Activated T-cell treated with anti-CD3 and anti-CD28 coated beads, Interleukin-2, amount 50 U/mL, for 24 hours (primary cell): Measurements from ENCODE around the gene PIK3C3.
A peak's percentile ranks its signal among the peaks of the same experiment; 100 is the strongest.

Experiments
- DNase-seq: peaks from one replicate; pipeline ENCODE4 v3.0.0-alpha.2; 2020
- H3K27ac Mint-ChIP-seq: 2 replicates; pipeline ENCODE4 v1.8.0; 2020; ENCODE audit warnings: mild to moderate bottlenecking, mixed read lengths
- H3K27me3 Mint-ChIP-seq: 2 replicates; pipeline ENCODE4 v1.8.0; 2020; ENCODE audit warnings: mixed read lengths
- H3K36me3 Mint-ChIP-seq: 2 replicates; pipeline ENCODE4 v1.8.0; 2020; ENCODE audit warnings: low read depth, mixed read lengths
- H3K4me1 Mint-ChIP-seq: 2 replicates; pipeline ENCODE4 v1.8.0; 2020; ENCODE audit warnings: low read depth, mixed read lengths
- H3K4me3 Mint-ChIP-seq: 2 replicates; pipeline ENCODE4 v1.8.0; 2020; ENCODE audit warnings: mild to moderate bottlenecking, moderate library complexity, mixed read lengths
- H3K9me3 Mint-ChIP-seq: 2 replicates; pipeline ENCODE4 v1.8.0; 2020; ENCODE audit warnings: mixed read lengths

Gene PIK3C3

GRCh38 chr18:42052122-42052708, 97.2 kb downstream of the PIK3C3 start:
- H3K4me1 Mint-ChIP-seq, result peaks cover 17% of the 10 kb centered on the region
- no peak for DNase-seq
- H3K27me3 Mint-ChIP-seq, result no peaks in the 10 kb centered on the region
- peaks cover 65% of the 10 kb centered on the region for H3K36me3 Mint-ChIP-seq
- H3K9me3 Mint-ChIP-seq, result no peaks in the 10 kb centered on the region
- no peak overlapping the region for H3K4me3 Mint-ChIP-seq
- no peak overlapping the region for H3K27ac Mint-ChIP-seq

- no peak overlapping the region for H3K27ac Mint-ChIP-seq
- H3K36me3 Mint-ChIP-seq, result peaks cover 64% of the 10 kb centered on the region
- H3K4me3 Mint-ChIP-seq, result no peak overlapping the region
- peak; percentile 48 for DNase-seq
- H3K9me3 Mint-ChIP-seq, result no peaks in the 10 kb centered on the region
- H3K4me1 Mint-ChIP-seq, result peaks cover 13% of the 10 kb centered on the region
- no peaks in the 10 kb centered on the region for H3K27me3 Mint-ChIP-seq
Observed at GRCh38 chr18:42053188-42053781, 98.3 kb downstream of the PIK3C3 start.

GRCh38 chr18:42064109-42064508, 109.1 kb downstream of the PIK3C3 start:
- H3K4me1 Mint-ChIP-seq, result peaks cover 3% of the 10 kb centered on the region
- H3K9me3 Mint-ChIP-seq, result no peaks in the 10 kb centered on the region
- H3K27me3 Mint-ChIP-seq, result no peaks in the 10 kb centered on the region
- H3K27ac Mint-ChIP-seq, result no peak overlapping the region
- H3K36me3 Mint-ChIP-seq, result peaks cover 78% of the 10 kb centered on the region
- H3K4me3 Mint-ChIP-seq, result no peak overlapping the region
- DNase-seq, result no peak

- Mint-ChIP-seq H3K9me3 (no peaks in the 10 kb centered on the region), H3K36me3 (peaks cover 82% of the 10 kb centered on the region), H3K27me3 (no peaks in the 10 kb centered on the region), H3K27ac (no peak overlapping the region), H3K4me3 (no peak overlapping the region), H3K4me1 (peaks cover 3% of the 10 kb centered on the region)
- DNase-seq, result no peak
Observed at GRCh38 chr18:42067518-42067917, 112.5 kb downstream of the PIK3C3 start.

GRCh38 chr18:42068030-42068429, 113.0 kb downstream of the PIK3C3 start:
- H3K36me3 Mint-ChIP-seq, result peaks cover 82% of the 10 kb centered on the region
- no peak overlapping the region for H3K4me3 Mint-ChIP-seq
- no peaks in the 10 kb centered on the region for H3K27me3 Mint-ChIP-seq
- H3K27ac Mint-ChIP-seq, result no peak overlapping the region
- H3K4me1 Mint-ChIP-seq, result peaks cover 5% of the 10 kb centered on the region
- no peak for DNase-seq
- no peaks in the 10 kb centered on the region for H3K9me3 Mint-ChIP-seq

- no peaks in the 10 kb centered on the region for H3K27me3 Mint-ChIP-seq
- H3K27ac Mint-ChIP-seq, result no peak overlapping the region
- no peaks in the 10 kb centered on the region for H3K9me3 Mint-ChIP-seq
- peaks cover 12% of the 10 kb centered on the region for H3K4me1 Mint-ChIP-seq
- no peak for DNase-seq
- no peak overlapping the region for H3K4me3 Mint-ChIP-seq
- peaks cover 86% of the 10 kb centered on the region for H3K36me3 Mint-ChIP-seq
Observed at GRCh38 chr18:42069036-42069435, 114.0 kb downstream of the PIK3C3 start.

GRCh38 chr18:42072407-42072806, 117.4 kb downstream of the PIK3C3 start:
- peaks cover 79% of the 10 kb centered on the region for H3K36me3 Mint-ChIP-seq
- H3K4me1 Mint-ChIP-seq, result peaks cover 14% of the 10 kb centered on the region
- no peaks in the 10 kb centered on the region for H3K27me3 Mint-ChIP-seq
- H3K4me3 Mint-ChIP-seq, result no peak overlapping the region
- no peak for DNase-seq
- H3K9me3 Mint-ChIP-seq, result no peaks in the 10 kb centered on the region
- H3K27ac Mint-ChIP-seq, result no peak overlapping the region

GRCh38 chr18:42074704-42075103, 119.7 kb downstream of the PIK3C3 start:
- Mint-ChIP-seq H3K27ac (no peak overlapping the region), H3K4me3 (no peak overlapping the region), H3K4me1 (peaks cover 14% of the 10 kb centered on the region), H3K27me3 (no peaks in the 10 kb centered on the region), H3K9me3 (no peaks in the 10 kb centered on the region), H3K36me3 (peaks cover 76% of the 10 kb centered on the region)
- DNase-seq, result no peak

- H3K36me3 Mint-ChIP-seq, result peaks cover 75% of the 10 kb centered on the region
Observed at GRCh38 chr18:42078711-42079110, 123.7 kb downstream of the PIK3C3 start.

GRCh38 chr18:42080340-42080739, 125.3 kb downstream of the PIK3C3 start:
- Mint-ChIP-seq H3K4me1 (peaks cover 10% of the 10 kb centered on the region), H3K9me3 (peaks cover 2% of the 10 kb centered on the region), H3K4me3 (no peak overlapping the region), H3K36me3 (peaks cover 72% of the 10 kb centered on the region), H3K27me3 (no peaks in the 10 kb centered on the region), H3K27ac (no peak overlapping the region)
- DNase-seq, result no peak

More at GRCh38 chr18:42078711-42079110, 123.7 kb downstream of the PIK3C3 start:
- Mint-ChIP-seq H3K27me3 (no peaks in the 10 kb centered on the region), H3K9me3 (no peaks in the 10 kb centered on the region), H3K4me3 (no peak overlapping the region), H3K4me1 (peaks cover 16% of the 10 kb centered on the region), H3K27ac (peak overlapping the region; percentile 26)
- no peak for DNase-seq

GRCh38 chr18:42082415-42083234, 127.6 kb downstream of the PIK3C3 start:
- DNase-seq, result no peak
- peaks cover 64% of the 10 kb centered on the region for H3K36me3 Mint-ChIP-seq
- no peaks in the 10 kb centered on the region for H3K27me3 Mint-ChIP-seq
- H3K9me3 Mint-ChIP-seq, result peaks cover 2% of the 10 kb centered on the region
- peaks cover 10% of the 10 kb centered on the region for H3K4me1 Mint-ChIP-seq
- no peak overlapping the region for H3K4me3 Mint-ChIP-seq
- H3K27ac Mint-ChIP-seq, result peak overlapping the region; percentile 32

GRCh38 chr18:42086288-42086687, 131.3 kb downstream of the PIK3C3 start:
- peaks cover 40% of the 10 kb centered on the region for H3K36me3 Mint-ChIP-seq
- no peak for DNase-seq
- peaks cover 8% of the 10 kb centered on the region for H3K4me1 Mint-ChIP-seq
- no peak overlapping the region for H3K27ac Mint-ChIP-seq
- peaks cover 2% of the 10 kb centered on the region for H3K9me3 Mint-ChIP-seq
- no peak overlapping the region for H3K4me3 Mint-ChIP-seq
- H3K27me3 Mint-ChIP-seq, result no peaks in the 10 kb centered on the region

GRCh38 chr18:42087235-42087634, 132.2 kb downstream of the PIK3C3 start:
- peaks cover 5% of the 10 kb centered on the region for H3K4me1 Mint-ChIP-seq
- peaks cover 2% of the 10 kb centered on the region for H3K9me3 Mint-ChIP-seq
- H3K36me3 Mint-ChIP-seq, result peaks cover 30% of the 10 kb centered on the region
- no peak overlapping the region for H3K4me3 Mint-ChIP-seq
- DNase-seq, result no peak
- no peaks in the 10 kb centered on the region for H3K27me3 Mint-ChIP-seq
- no peak overlapping the region for H3K27ac Mint-ChIP-seq

GRCh38 chr18:42087876-42088275, 132.8 kb downstream of the PIK3C3 start:
- H3K4me3 Mint-ChIP-seq, result no peak overlapping the region
- H3K27me3 Mint-ChIP-seq, result no peaks in the 10 kb centered on the region
- no peaks in the 10 kb centered on the region for H3K4me1 Mint-ChIP-seq
- peaks cover 2% of the 10 kb centered on the region for H3K9me3 Mint-ChIP-seq
- no peak for DNase-seq
- H3K36me3 Mint-ChIP-seq, result peaks cover 24% of the 10 kb centered on the region
- no peak overlapping the region for H3K27ac Mint-ChIP-seq

GRCh38 chr18:42092848-42093247, 137.8 kb downstream of the PIK3C3 start:
- Mint-ChIP-seq H3K9me3 (no peaks in the 10 kb centered on the region), H3K36me3 (no peaks in the 10 kb centered on the region), H3K4me3 (no peak overlapping the region), H3K4me1 (no peaks in the 10 kb centered on the region), H3K27me3 (no peaks in the 10 kb centered on the region), H3K27ac (no peak overlapping the region)
- DNase-seq, result no peak
